Transverse colon (tissue), 4 donors: ENCODE data around the gene NUDT15.

Source experiments
- CTCF ChIP-seq, 5 experiments: fragments of 200-600 bp in 3 of 5; fragments of 450-650 bp in 2 of 5; sonication (generic) in 3 of 5; IDR thresholded peaks; 1 replicate in 2 of 5; 2 replicates in 3 of 5; pipeline ENCODE4 v1.5.1; 2016 to 2017; ENCODE audit warnings: antibody characterized with exemption in 5 of 5, inconsistent platforms in 3 of 5, mild to moderate bottlenecking in 2 of 5, moderate library complexity in 1 of 5
- POLR2A ChIP-seq: fragments of 450-650 bp; IDR thresholded peaks from one replicate; pipeline ENCODE4 v1.6.1; 2016; ENCODE audit warnings: antibody characterized with exemption, mild to moderate bottlenecking, moderate library complexity
- POLR2AphosphoS5 ChIP-seq, 3 donors: sonication (generic); formaldehyde crosslinking; IDR thresholded peaks; one replicate each; pipeline ENCODE4 v1.6.1; 2016; ENCODE audit warnings: antibody characterized with exemption in 3 of 3

GRCh38 chr13:48018637-48019036, 18.9 kb upstream of the NUDT15 start:
- TF ChIP-seq POLR2A (no peak), CTCF (IDR thresholded peaks at IDR 0.05) (no peak), POLR2AphosphoS5 (IDR thresholded peaks at IDR 0.05) (no peak)
